ENCODE results near the gene CBFA2T3.

Gene CBFA2T3

GRCh38 chr16:88962478-88963152 lies 14.4 kb downstream of the CBFA2T3 start:
- DNase-seq (ENCODE audit: low spot score): no peak

DNA sequence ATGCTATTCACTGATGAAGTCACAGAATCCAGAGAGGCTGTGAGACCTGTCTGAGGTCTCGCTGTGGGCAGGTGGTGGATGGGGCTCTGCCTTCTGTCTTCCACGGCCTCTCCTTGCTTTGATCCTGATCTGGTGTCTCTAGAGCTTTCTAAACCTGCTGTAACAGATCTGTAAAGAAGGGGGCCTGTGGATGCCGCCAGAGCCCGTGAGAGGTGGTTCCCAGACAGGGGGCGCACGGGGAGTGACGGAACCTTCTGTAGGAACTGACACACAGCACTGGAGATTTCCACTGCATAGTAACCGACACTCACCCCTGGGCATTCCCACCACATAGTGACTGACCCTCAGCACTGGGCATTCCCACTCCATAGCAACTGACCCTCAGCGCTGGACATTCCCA lies 16.0 kb downstream of the CBFA2T3 start:
- DNase-seq (ENCODE audit: low spot score): no peak

- DNase-seq (ENCODE audit: low spot score): no peak
Observed at GRCh38 chr16:88960516-88960915, 16.5 kb downstream of the CBFA2T3 start.

- DNase-seq (ENCODE audit: low spot score): no peak
Observed at GRCh38 chr16:88959022-88959421, 18.0 kb downstream of the CBFA2T3 start.

DNA sequence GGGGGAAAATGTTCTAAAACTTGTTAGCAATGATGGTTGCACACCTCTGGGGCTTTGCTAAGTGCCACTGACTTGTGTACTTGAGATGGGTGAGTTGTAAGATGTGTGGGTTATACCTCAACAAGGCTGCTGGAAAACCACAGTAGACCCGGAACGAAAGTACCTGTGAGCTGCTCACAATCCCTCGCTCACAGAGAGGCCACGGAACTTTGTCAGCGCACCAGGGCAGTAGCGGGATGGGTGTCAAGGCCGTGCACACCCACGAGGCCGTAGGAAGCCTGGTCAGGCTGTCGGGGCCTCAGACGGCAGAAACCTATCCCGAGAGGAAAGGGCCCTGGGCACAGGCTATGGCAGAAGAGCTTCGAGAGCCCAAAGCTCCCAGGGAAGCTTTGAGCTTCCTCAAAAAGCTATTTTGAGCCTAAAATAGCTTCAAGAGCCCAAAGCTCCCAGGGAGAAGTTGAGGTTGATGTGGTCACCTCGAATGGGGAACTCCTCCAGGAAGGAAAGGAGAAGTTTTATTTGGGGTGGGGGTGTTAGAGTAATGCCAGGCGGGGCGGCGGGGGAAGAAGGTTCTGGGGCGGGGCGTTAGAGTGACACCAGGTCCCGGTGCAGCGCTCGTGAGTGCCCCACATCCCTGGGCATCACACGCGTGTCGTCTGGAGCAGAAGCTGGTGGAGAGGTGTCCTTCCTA lies 19.0 kb downstream of the CBFA2T3 start:
- peak; percentile 42 for DNase-seq (ENCODE audit: low spot score)

- DNase-seq (ENCODE audit: low spot score): no peak
Observed at GRCh38 chr16:88957433-88957767, 19.6 kb downstream of the CBFA2T3 start.

- no peak for DNase-seq (ENCODE audit: low spot score)
Observed at GRCh38 chr16:88956546-88957432, 20.2 kb downstream of the CBFA2T3 start.

DNA sequence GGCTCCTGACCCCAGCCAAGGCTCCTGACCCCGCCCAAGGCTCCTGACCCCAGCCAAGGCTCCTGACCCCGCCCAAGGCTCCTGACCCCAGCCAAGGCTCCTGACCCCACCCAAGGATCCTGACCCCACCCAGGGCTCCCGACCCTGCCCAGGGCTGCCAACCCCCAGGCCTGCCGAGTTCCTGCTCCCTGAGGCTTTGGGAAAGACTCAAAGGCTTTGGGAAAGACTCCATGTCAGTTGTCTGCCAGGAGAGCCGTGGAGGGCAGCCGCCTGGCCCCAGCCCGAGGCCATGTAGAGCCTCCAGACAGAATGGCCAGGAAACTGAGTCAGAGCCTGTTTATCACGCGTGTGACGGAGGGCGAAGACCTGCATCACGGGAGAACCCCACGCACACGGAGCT lies 21.1 kb downstream of the CBFA2T3 start:
- DNase-seq (ENCODE audit: low spot score): no peak

DNA sequence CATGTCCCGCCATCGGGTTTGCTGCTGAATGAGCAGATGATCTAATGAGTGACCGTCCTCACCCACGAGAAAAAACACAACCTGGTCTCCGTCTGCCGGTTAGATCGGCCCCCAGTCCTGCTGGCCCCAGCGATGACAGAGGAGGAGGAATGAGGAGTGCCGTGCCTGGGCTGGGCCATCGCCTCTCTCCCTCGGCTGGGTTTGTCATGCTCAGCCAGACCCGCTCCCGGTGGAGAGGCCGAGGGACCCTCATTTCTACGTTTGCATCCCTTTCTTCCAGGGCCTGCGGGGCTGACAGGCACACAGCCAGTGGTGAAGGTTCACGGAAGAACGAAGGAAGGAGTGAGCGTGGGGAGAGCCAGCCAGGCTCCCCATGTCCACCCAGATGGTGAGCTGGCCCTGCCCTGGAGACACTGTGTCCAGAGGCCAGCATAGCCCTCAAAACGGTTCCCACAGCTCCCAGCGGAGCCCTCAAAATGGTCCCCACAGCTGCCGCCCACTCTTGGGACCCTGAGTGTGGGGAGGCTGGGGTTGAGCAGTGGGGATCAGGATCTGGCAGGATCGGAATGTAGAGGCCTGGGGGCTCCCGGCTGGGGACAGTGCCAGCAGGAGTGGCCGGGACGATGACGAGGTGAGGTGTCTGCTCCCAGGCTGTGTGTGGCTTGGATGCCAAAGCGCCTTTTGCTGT lies 23.9 kb downstream of the CBFA2T3 start:
- DNase-seq (ENCODE audit: low spot score): no peak

GRCh38 chr16:88951989-88952388 lies 25.0 kb downstream of the CBFA2T3 start:
- DNase-seq (ENCODE audit: low spot score): no peak

GRCh38 chr16:88951501-88951900 lies 25.5 kb downstream of the CBFA2T3 start:
- no peak for DNase-seq (ENCODE audit: low spot score)

DNA sequence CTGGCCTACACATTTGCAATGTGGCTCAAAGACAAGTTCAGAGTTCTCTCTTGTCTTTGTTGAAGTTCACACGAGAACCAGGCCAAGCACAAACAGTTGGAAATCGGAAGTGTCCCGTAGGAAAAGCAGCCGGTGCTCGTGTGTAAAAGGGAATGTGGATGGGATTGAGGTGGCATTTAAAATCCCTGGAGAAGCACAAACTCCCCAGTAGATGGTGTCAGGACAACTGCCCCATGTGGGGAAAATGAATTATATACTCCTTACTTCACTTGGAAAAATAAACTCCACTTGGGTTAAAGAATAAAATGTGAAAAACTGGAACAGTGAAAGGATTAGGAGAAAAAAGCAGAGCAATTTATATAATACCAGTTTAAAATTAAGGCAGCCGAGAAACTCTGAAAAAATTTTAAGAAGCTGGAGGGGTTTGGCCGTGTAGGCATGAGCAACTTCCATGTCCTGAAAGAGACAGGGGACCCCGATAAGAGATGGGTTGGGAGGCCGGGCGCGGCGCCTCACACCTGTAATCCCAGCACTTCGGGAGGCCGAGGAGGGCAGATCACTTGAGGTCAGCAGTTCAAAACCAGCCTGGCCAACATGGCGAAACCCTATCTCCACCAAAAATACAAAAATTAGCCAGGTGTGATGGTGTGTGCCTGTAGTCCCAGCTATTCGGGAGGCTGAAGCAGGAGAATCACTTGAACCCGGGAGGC lies 28.1 kb downstream of the CBFA2T3 start:
- no peak for DNase-seq (ENCODE audit: low spot score)

DNA sequence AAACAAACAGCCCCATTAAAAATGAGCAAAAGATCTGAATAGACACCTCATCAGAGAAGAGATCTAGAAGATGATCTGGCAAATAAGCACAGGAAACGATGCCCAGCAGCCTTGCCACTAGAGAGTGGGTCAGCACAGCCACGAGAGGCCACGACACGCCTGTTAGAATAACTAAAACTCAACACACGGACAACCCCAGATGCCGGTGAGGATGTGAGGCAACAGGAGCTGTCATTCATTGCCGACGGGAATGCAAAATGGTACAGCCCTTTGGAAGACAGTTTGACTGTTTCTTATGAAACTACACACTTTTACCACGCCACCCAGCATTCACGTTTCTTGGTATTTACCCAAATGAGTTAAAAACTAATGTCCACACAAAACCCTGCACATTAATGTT lies 31.5 kb downstream of the CBFA2T3 start:
- DNase-seq (ENCODE audit: low spot score): no peak

- DNase-seq (ENCODE audit: low spot score): no peak
Observed at GRCh38 chr16:88943741-88944140, 33.3 kb downstream of the CBFA2T3 start.

GRCh38 chr16:88943131-88943664 lies 33.8 kb downstream of the CBFA2T3 start:
- no peak for DNase-seq (ENCODE audit: low spot score)

GRCh38 chr16:88941913-88942909 lies 34.8 kb downstream of the CBFA2T3 start:
- DNase-seq (ENCODE audit: low spot score): no peak

DNA sequence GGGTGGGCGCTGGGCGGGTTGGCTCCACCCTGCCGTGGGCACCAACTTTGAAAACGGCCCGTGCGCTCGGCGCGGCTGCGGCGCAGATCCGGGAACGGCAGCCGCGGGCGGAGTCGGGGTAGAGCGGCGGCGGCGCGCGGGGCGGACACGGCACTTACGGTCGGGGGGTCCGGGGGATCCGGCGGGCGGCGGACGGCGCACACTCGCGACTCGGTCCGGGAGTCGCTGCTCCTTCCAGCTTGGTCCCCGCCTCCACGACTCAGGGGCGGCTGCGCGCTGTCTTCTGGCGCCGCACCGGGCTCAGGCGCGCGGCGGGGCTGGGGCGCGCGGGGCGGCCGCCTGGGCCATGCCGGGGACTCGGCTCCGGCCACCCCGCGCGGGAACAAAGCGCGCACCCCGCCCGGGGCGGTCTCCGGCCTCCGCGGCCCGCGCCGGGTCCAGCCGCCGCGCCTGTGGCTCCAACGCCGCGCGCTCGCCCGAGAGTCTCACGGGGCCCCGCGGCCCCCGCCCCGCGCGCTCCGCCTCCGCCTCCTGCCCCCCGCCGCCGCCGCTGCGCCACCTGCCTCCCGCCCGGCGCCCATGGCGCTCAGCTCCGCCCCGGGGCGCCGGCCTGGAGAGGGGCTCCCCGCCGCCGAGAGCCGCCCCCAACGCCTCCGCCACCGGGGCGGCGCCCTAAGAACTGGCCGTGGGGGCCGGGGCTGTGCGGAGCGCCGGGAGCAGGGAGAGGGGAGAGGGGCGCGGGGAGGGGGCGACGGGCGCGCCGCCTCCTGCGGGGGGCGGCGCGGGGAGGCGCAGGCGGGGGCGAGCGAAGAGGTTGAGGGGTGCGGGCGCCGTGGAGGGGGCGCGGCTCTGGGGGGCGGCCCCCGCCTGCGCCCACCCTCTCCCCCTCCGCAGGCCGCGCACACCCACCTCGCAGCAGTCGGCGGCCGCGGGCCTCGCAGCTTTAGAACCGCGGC lies 35.9 kb downstream of the CBFA2T3 start:
- DNase-seq (ENCODE audit: low spot score): no peak

DNA sequence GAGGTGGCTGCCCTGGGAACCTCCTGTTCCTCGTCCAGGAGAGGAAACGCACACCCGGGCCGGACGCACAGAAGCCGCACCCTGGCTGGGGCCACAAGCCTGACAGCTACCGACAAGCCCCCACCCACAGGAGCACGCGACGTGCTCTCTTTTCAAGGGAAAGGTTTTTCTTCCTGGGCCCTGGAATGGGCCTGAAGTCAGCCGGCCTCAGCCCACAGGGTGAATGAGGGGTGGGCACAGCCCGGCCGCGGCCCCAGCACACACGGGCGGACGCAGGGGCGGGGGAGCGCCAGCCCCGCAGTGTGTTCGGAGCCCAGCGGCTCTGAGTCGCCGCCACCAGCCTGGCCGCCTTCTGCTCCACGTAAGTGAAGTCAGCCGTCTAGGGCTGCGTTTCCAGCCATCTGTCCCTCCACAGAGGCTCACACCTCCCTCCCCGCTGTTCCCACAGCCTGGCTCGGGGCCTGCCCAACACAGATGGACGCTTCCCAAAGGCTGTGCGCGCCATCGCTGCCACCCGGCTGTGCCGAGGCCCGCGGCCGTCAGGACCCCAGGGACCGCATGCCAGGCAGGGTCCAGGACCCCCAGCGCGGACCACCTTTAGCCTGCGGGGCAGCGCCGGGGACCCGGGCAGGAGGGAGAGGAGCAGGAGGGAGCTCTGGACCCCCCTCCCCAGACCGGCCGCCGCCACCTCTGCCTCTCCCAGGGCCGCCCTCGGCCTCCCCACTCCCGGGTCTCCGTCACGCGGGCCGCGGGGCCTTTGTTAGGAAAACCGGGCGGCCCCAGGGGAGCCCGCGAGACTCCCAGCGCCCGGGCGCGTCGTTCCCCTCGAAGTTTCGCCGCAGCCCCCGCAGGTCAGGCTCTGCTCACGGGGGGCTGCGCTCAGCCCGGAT lies 36.8 kb downstream of the CBFA2T3 start:
- DNase-seq (ENCODE audit: low spot score): no peak

Measured in putamen (tissue), 1 donor.